Measurements from ENCODE around the gene NR3C2. TPM values are rescaled to one million over a fixed set of nuclear protein-coding genes. Genes with fewer than 3 reads are reported as not detected.

The NR3C2 gene
- total RNA-seq, 1 donor from 2014 or later, result 0.79 TPM

DNA sequence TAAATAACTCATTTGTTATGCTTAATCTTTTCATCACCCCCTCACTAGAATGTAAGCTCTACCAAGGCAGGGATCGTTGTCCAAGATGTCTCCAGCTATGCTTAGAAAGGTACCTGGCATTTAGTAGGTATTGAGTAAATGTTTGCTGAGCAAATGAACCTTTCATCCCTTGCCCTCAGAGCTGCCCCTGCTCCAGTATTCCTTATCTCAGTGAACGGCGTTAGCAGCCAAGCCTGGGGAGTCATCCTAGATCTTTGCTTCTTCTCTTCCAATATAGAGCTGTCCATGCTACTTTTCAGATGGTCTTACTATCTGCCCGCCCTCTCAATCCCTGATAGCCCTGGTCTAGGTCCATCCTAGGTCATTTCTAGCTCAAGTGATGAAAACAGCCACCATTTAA is 188.4 kb downstream of the NR3C2 start:
- no peak overlapping the region for H3K4me3 ChIP-seq (ENCODE audit: low read depth, low read length)
- no peaks in the 10 kb centered on the region for H3K27me3 ChIP-seq (ENCODE audit: control insufficient read depth, insufficient read depth, low read length)
- DNase-seq (ENCODE audit: low read depth) (no peak), FAIRE-seq (no peak)
- H3K36me3 ChIP-seq (ENCODE audit: control insufficient read depth, insufficient read depth, low read length), result no peaks in the 10 kb centered on the region
- TF ChIP-seq, protein P1, sequence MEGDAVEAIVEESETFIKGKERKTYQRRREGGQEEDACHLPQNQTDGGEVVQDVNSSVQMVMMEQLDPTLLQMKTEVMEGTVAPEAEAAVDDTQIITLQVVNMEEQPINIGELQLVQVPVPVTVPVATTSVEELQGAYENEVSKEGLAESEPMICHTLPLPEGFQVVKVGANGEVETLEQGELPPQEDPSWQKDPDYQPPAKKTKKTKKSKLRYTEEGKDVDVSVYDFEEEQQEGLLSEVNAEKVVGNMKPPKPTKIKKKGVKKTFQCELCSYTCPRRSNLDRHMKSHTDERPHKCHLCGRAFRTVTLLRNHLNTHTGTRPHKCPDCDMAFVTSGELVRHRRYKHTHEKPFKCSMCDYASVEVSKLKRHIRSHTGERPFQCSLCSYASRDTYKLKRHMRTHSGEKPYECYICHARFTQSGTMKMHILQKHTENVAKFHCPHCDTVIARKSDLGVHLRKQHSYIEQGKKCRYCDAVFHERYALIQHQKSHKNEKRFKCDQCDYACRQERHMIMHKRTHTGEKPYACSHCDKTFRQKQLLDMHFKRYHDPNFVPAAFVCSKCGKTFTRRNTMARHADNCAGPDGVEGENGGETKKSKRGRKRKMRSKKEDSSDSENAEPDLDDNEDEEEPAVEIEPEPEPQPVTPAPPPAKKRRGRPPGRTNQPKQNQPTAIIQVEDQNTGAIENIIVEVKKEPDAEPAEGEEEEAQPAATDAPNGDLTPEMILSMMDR (IDR thresholded peaks at IDR 0.05; ENCODE audit: insufficient read depth, low read length, severe bottlenecking), result no peak

DNA sequence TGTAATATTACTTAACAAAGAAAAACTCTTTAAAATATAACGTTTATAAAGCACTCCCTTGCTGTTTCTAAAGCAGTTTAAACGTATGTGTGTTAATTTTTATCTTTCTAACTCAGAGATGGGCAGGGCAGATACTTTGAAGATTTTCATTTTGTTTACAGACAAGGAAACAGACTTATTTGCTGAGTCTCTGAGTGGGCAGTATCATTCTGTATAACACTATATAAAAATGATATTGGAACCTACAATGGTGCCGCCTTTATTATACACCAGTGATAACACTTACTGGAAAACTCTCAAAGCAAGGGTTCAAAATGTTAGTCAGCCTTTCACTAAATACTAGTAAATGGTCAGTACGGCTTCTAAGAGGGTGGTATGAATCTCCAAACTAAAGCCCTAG is 193.4 kb downstream of the NR3C2 start:
- no peaks in the 10 kb centered on the region for H3K27me3 ChIP-seq (ENCODE audit: control insufficient read depth, insufficient read depth, low read length)
- H3K36me3 ChIP-seq (ENCODE audit: control insufficient read depth, insufficient read depth, low read length), result no peaks in the 10 kb centered on the region
- H3K4me3 ChIP-seq (ENCODE audit: low read depth, low read length), result no peak overlapping the region
- TF ChIP-seq, protein P1 (IDR thresholded peaks at IDR 0.05; ENCODE audit: insufficient read depth, low read length, severe bottlenecking), result no peak
- DNase-seq (ENCODE audit: low read depth) (no peak), FAIRE-seq (no peak)

DNA sequence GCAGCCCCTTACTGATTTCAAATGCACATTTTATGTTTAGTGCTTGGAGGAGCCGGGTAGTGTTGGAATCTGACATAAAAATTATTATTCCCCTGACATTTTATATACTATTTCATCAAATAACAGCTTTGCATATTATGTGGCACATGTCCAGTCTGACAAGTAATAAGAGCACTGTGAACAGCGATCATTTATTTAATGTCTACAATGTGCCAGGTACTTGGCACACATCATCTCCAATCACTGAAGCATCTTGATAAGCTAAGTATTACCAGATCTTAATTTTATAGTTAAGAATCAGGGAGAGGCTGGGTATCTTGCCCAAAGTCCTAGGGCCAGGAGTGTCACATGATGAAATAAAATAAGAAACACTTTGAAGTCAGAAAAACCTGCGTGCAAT is 197.2 kb downstream of the NR3C2 start:
- no peak for FAIRE-seq
- no peak overlapping the region for H3K4me3 ChIP-seq (ENCODE audit: low read depth, low read length)
- TF ChIP-seq, protein P1 (IDR thresholded peaks at IDR 0.05; ENCODE audit: insufficient read depth, low read length, severe bottlenecking), result no peak
- H3K36me3 ChIP-seq (ENCODE audit: control insufficient read depth, insufficient read depth, low read length), result no peaks in the 10 kb centered on the region
- no peaks in the 10 kb centered on the region for H3K27me3 ChIP-seq (ENCODE audit: control insufficient read depth, insufficient read depth, low read length)
- DNase-seq (ENCODE audit: low read depth), result no peak

DNA sequence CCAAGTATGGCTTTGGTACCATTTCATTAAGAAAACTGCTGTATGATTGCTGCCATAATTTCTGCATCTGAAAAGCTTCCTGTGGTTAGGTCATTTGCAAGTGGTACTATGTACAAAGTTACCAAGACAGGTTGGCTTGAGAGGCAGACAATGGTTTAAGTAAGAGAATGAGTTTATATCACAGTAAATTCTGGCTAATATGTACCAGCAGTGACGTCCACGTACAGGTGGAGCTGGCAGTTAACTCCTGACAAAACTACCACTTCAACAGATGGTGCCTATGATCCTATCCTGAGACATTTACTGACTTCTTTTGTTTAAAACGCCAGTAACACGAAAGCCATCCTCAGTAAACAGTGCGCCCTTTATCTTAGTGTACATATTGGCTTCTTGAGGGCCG is 198.4 kb downstream of the NR3C2 start:
- Histone ChIP-seq H3K36me3 (ENCODE audit: control insufficient read depth, insufficient read depth, low read length) (no peaks in the 10 kb centered on the region), H3K4me3 (ENCODE audit: low read depth, low read length) (no peak overlapping the region)
- no peak for FAIRE-seq

DNA sequence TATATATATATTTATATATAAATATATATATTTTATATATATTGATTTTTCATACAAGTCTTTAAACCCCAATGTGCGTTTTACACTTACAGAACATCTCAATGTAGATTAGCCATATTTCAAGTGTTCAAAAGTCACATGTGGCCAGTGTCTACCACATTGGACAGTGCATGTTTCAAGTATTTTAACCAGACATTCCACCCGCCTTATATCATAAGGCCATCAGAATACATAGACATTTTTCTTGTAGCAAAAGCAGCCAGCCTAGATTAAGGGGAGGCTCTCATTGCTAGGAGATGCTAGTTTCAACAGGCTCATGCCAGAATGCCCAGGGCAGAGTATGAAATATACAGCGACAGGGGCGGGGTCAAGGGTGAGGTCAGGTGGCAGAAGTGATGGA is 202.0 kb downstream of the NR3C2 start:
- Histone ChIP-seq H3K27me3 (ENCODE audit: control insufficient read depth, insufficient read depth, low read length) (no peaks in the 10 kb centered on the region), H3K36me3 (ENCODE audit: control insufficient read depth, insufficient read depth, low read length) (no peaks in the 10 kb centered on the region), H3K4me3 (ENCODE audit: low read depth, low read length) (no peak overlapping the region)
- DNase-seq (ENCODE audit: low read depth), result no peak
- FAIRE-seq, result no peak
- TF ChIP-seq, protein P1 (IDR thresholded peaks at IDR 0.05; ENCODE audit: insufficient read depth, low read length, severe bottlenecking), result no peak

More for the DNA sequence above, 198.4 kb downstream of the NR3C2 start:
- DNase-seq (ENCODE audit: low read depth), result no peak
- TF ChIP-seq, protein P1 (IDR thresholded peaks at IDR 0.05; ENCODE audit: insufficient read depth, low read length, severe bottlenecking), result no peak
- H3K27me3 ChIP-seq (ENCODE audit: control insufficient read depth, insufficient read depth, low read length), result no peaks in the 10 kb centered on the region

DNA sequence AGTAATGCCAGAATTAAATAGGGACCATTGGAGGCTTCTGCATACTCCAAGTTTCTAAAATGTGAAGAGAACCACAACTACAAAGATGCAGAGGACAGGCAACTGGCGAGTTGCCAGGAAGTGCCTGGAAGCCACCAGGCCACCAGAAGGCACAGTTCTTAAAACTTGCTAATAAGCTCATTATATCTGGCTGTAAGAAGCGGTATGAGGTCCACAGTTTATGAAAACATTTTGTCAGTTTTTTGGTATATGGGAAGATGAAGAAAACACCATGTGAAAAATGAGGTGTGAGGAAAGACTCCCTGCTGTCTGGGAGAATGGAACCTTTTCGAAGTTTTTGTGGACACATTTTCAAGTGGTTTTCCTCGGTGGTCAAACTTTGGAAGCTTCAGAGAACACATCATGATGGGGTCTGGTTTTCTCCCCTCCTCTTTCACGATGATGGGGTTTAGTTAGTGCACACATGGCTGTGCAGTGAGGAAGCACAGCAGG is 202.7 kb downstream of the NR3C2 start:
- TF ChIP-seq, protein P1 (IDR thresholded peaks at IDR 0.05; ENCODE audit: insufficient read depth, low read length, severe bottlenecking), result no peak
- Histone ChIP-seq H3K4me3 (ENCODE audit: low read depth, low read length) (no peak overlapping the region), H3K36me3 (ENCODE audit: control insufficient read depth, insufficient read depth, low read length) (no peaks in the 10 kb centered on the region), H3K27me3 (ENCODE audit: control insufficient read depth, insufficient read depth, low read length) (no peaks in the 10 kb centered on the region)
- FAIRE-seq, result no peak
- no peak for DNase-seq (ENCODE audit: low read depth)
